Measurements from ENCODE around the gene RUFY1.
"Not testable (repeated sequence)": the region's sequence is repeated elsewhere in the genome, so short reads cannot be mapped to it uniquely, and the experiment has no call there.

The RUFY1 gene

DNA sequence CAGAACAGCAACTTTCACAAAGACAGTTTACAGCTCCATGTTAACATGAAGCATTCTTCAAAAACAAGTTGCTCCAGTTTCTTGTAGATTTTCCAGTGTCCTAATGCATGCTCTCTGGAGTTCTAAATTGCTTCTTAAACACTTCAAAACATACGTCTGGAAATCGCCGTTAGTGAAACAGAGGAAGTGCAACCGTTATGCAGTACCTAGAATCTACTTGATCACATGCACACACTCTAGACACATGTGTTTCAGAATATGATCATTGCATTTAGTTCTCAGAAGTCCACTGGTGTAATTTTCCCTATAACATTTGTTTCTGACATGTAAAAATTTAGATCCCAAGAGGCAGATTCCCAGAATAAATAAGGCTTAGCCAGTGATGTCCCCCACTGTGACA is 41.1 kb upstream of the RUFY1 start:
- TF ChIP-seq, protein P1, sequence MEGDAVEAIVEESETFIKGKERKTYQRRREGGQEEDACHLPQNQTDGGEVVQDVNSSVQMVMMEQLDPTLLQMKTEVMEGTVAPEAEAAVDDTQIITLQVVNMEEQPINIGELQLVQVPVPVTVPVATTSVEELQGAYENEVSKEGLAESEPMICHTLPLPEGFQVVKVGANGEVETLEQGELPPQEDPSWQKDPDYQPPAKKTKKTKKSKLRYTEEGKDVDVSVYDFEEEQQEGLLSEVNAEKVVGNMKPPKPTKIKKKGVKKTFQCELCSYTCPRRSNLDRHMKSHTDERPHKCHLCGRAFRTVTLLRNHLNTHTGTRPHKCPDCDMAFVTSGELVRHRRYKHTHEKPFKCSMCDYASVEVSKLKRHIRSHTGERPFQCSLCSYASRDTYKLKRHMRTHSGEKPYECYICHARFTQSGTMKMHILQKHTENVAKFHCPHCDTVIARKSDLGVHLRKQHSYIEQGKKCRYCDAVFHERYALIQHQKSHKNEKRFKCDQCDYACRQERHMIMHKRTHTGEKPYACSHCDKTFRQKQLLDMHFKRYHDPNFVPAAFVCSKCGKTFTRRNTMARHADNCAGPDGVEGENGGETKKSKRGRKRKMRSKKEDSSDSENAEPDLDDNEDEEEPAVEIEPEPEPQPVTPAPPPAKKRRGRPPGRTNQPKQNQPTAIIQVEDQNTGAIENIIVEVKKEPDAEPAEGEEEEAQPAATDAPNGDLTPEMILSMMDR (IDR thresholded peaks at IDR 0.05; ENCODE audit: insufficient read depth, low read length, missing control alignments) = no peak
- POLR2A ChIA-PET = no interaction called here
- no peak for DNase-seq (ENCODE audit: low read depth, low spot score)
- CTCF ChIA-PET = no interaction called here
- H3K4me3 ChIP-seq (ENCODE audit: low read depth, low read length) = no peak overlapping the region

DNA sequence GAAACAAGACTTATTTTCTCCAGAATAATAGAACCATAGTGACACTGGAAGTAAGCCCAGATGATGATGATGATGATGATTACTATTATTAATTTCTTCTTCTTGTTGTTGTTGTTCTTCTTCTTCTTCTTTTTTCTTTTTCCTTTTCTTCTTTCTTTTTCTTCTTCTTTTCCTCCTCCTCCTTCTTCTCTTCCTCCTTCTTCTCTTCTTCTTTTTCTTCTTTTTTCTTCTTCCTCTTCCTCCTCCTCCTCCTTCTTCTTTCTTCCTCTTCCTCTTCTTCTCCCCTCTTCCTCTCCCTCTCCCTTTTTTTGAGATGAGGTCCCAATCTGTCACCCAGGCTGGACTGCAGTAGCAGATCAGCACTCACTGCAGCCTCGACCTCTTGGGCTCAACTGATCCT is 40.5 kb upstream of the RUFY1 start:
- H3K4me3 ChIP-seq (ENCODE audit: low read depth, low read length) = no peak overlapping the region
- TF ChIP-seq, protein P1 (IDR thresholded peaks at IDR 0.05; ENCODE audit: insufficient read depth, low read length, missing control alignments) = no peak
- CTCF ChIA-PET = no interaction called here
- no peak for DNase-seq (ENCODE audit: low read depth, low spot score)
- POLR2A ChIA-PET = no interaction called here

DNA sequence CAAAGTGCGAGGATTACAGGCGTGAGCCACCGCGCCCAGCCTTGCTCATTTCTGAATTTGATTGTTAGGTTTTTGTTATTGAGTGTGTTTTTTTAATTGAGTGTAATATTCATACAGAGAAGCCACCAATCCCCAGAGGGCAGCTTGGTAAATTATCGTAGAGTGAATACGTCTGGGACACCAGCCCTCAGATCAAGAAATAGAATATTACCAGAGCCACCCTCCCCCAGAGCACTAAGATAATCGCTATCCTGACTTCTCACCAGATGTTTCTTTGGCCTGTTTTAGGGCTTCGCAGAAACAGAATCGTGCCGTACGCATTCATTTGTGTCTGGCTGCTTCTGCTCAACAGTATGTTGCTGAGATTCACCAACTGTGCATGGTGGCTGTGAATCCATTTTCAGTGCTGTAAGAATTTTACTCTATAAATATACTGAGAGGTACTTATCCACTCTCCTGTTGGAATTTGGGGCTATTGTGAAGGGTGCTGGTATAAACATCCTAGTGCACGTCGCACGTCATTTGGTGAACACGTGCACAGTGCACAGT is 37.8 kb upstream of the RUFY1 start:
- no peak overlapping the region for H3K4me3 ChIP-seq (ENCODE audit: low read depth, low read length)
- ChIA-PET CTCF (no interaction called here), POLR2A (no interaction called here)
- TF ChIP-seq, protein P1 (IDR thresholded peaks at IDR 0.05; ENCODE audit: insufficient read depth, low read length, missing control alignments) = no peak
- DNase-seq (ENCODE audit: low read depth, low spot score) = no peak

DNA sequence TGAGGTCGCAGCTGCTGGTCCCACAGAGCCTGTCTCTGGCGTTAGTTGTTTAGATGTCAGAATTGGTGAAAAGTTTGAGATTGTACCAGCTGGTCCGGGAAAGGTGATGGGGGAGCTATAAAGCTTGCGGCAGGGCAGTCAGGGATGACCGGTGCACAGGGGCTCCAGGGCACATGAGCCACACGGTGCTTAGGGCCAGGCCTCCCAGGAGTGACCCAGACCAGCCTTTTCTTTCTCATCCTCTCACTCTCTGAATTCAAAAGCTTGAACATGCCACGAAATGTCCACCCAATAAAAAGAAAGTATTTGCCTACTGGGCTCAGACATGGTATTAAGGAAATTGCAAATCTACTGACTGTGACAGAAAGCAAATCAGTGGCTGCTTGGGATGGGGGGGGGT is 34.9 kb upstream of the RUFY1 start:
- DNase-seq (ENCODE audit: low read depth, low spot score); CTCF ChIA-PET: not testable (repeated sequence)

DNA sequence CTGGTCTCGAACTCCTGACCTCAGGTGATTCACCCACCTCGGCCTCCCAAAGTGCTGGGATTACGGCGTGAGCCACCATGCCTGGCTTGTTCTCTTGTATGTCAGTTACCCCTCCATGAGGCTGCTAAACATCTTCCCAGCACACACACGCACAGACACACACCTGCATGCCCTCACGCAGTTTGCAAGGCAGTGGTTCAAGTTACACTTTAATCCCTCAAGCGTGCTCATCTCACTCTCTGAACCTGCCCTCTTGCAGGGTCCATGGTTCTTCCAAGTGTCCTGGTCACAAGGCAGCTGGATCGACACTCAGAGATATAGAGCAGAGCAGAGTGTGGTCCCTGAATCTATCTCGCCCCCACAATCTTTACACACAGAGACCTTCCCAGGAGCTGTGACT is 34.1 kb upstream of the RUFY1 start:
- H3K4me3 ChIP-seq (ENCODE audit: low read depth, low read length) = no peak overlapping the region
- CTCF ChIA-PET = interaction anchor here (1.5 kb wide), 1 partner anchor 349 kb away, joined by 3 read pairs; no protein-coding TSS in a partner anchor
- DNase-seq (ENCODE audit: low read depth, low spot score) = no peak
- POLR2A ChIA-PET = no interaction called here
- TF ChIP-seq, protein P1 (IDR thresholded peaks at IDR 0.05; ENCODE audit: insufficient read depth, low read length, missing control alignments) = no peak

More for the DNA sequence above, 34.9 kb upstream of the RUFY1 start:
- H3K4me3 ChIP-seq (ENCODE audit: low read depth, low read length); POLR2A ChIA-PET: not testable (repeated sequence)

DNA sequence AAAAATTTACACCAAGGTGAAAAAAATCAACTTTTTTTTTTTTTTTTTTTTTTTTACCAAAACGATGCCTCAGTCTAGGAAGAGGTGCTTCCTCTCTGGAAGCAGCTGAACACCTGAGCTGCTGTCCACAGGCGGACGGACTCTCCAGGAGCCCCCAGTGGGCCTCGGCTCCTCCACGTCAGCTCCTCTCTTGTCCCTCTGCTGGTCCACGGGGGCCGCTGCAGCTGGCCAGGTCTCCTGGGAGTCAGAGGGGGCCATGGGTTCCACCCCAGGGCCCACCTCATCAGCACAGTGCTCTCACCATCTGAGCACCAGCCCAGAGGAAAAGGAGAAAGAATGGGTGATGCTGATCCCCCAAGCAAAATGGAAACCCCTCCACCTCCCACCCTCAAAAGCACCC is 32.6 kb upstream of the RUFY1 start:
- CTCF ChIA-PET = interaction anchor here (1.5 kb wide), 1 partner anchor 350 kb away, joined by 3 read pairs; no protein-coding TSS in a partner anchor
- H3K4me3 ChIP-seq (ENCODE audit: low read depth, low read length); DNase-seq (ENCODE audit: low read depth, low spot score): not testable (repeated sequence)
- POLR2A ChIA-PET = interaction anchor here (0.7 kb wide), 1 partner anchor 1266 kb away, joined by 3 read pairs; no protein-coding TSS in a partner anchor

DNA sequence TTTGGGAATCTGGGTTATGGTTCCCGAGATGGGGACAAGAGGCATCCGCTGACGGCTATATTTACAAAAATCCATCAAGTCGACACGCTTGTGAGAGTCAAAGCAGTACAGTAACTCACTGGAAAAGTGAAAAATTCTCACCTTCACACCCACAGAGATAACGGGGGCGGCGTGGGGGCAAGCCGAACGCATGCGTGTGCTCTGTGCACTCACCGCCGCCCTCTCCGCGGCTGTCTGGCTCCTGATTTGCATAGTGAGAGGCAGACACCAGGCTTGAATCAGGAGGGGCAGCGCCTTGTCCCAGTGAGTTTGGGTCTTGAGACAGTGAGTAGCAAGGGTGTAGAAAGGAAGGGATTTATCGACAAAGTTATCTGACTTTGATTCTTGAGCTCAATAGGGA is 32.0 kb upstream of the RUFY1 start:
- POLR2A ChIA-PET; DNase-seq (ENCODE audit: low read depth, low spot score); H3K4me3 ChIP-seq (ENCODE audit: low read depth, low read length); CTCF ChIA-PET: not testable (repeated sequence)

DNA sequence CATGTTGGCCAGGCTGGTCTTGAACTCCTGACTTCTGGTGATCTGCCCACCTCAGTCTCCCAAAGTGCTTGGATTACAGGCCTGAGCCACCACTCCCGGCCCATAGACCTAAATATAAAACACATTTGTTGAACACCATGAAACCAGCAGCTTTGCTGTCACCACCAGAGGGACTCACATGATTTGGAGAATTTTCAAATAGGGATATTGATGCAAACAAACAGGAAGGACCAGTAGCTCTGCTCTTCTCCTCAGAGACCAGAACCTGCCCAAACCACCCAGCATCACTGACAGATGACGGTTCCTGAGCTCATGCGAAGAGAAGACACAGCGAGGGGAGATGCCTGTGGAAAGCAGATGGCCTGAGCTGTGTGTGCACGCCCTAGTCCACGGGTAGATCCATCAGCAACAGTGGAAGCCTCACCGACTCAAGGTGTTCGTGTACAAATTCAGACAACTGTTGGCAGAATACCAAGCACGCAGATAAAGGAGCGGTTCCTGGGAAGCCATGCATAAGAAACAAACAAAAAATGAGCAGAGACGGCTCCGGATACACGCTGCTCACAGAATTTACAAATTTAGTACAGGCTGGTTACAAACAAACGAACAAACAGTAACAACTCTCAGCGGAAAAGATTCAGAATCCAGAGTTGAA is 30.8 kb upstream of the RUFY1 start:
- DNase-seq (ENCODE audit: low read depth, low spot score); H3K4me3 ChIP-seq (ENCODE audit: low read depth, low read length); POLR2A ChIA-PET; CTCF ChIA-PET: not testable (repeated sequence)

DNA sequence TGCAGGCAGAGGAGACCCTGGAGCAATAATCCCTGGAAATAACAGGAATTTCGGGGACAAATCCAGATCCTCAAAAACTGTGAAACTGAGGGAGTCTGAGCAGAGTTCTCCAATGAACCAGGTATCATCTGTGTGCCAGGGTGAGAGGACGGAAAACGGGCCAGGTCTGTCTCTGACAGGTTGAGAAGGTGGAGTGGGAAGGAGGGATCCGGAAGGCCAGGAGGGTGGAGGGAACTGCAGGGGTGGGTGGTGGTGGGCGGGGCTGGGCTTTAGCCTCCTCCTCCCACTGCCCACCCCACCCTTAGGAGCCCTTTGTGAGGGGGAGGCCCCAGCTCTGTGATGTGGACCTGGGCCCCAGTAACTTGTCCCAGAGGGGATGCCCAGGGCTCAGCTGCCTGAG is 28.2 kb upstream of the RUFY1 start:
- CTCF ChIA-PET = interaction anchor here (0.6 kb wide), 1 partner anchor 29 kb away, joined by 3 read pairs; no protein-coding TSS in a partner anchor
- H3K4me3 ChIP-seq (ENCODE audit: low read depth, low read length); POLR2A ChIA-PET; DNase-seq (ENCODE audit: low read depth, low spot score): not testable (repeated sequence)

All from AG04449 (cell line).